GM18520 (cell line): Measurements from ENCODE around the gene KCNJ6.

ENCODE experiments used
- ATAC-seq: cut with Tn5 transposase; IDR thresholded peaks from one replicate; pipeline ENCODE4 v1.9.1; 2021; ENCODE audit not compliant: unreplicated experiment

Gene KCNJ6

GRCh38 chr21:37558676-37559211, 357.5 kb downstream of the KCNJ6 start:
- ATAC-seq: no peak
